ENCODE measurements around the gene RAD50. TPM values are rescaled to one million over a fixed set of nuclear protein-coding genes. Genes with fewer than 3 reads are reported as not detected.

The RAD50 gene
- total and polyA plus RNA-seq, 10 of the 15 experiments (the other 5 are each of a cell fraction or from before 2014, with no cell fraction given): 12.8 to 68.6 (median 47.0) TPM

DNA sequence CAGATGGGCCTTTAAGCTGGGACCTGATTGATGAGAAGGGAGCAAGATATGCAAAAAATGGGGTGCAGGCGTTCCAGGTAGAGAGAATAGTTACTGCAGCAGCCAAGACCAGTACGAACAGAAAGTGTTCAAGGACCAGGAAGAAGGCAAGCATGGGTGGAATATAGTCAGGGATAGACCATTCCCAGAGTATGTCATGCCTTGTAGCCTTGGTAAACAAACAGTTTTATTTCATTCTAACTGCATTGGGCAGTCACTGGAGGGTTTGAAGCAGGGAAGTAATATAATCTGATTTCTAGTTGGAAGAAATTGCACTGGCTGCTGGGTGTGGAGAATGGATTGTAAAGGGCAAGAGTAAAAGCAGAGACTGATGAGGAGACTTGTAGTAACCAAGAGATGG, 70.7 kb downstream of the RAD50 start:
- ChIA-PET POLR2A (no interaction called here), RAD21 (ENCODE audit: unreplicated experiment) (interaction anchor here (5.5 kb wide), 1 partner anchor 14 kb away, joined by 25 read pairs; no protein-coding TSS in a partner anchor), CTCF (no interaction called here), SMC1A (ENCODE audit: uncharacterized antibody, unreplicated experiment) (interaction anchor here (0.6 to 1.4 kb wide), 2 partner anchors 24 to 47 kb away, joined by 3 read pairs; partner anchors contain the start of gene IL4)
- Histone ChIP-seq H3K79me2 (ENCODE audit: control insufficient read depth, insufficient read depth, low read length) (no peaks in the 10 kb centered on the region; the same call in 1 of the 2 replicates), H3K4me1 (ENCODE audit: control insufficient read depth, insufficient read depth, low read length) (peaks cover 15% of the 10 kb centered on the region; the same call in 1 of the 2 replicates), H3K27ac (ENCODE audit: control insufficient read depth, insufficient read depth) (no peak overlapping the region), H3K9me3 (replicated peaks; ENCODE audit: control insufficient read depth, insufficient read depth, low read length) (no peaks in the 10 kb centered on the region), H3K9ac (ENCODE audit: control insufficient read depth, insufficient read depth, low read length) (no peak overlapping the region), H3K27me3 (replicated peaks in 1 of 2; ENCODE audit: control insufficient read depth in 2 of 2, insufficient read depth in 2 of 2, low read length in 1 of 2) (no peaks in the 10 kb centered on the region), H2AFZ (ENCODE audit: control insufficient read depth, low read depth, low read length) (no peak overlapping the region), H3K36me3 (ENCODE audit: control insufficient read depth in 2 of 2, insufficient read depth in 2 of 2, low read length in 1 of 2) (peaks cover 5 to 8% of the 10 kb centered on the region in 2 experiments), H3K4me2 (ENCODE audit: control insufficient read depth, insufficient read depth) (no peak overlapping the region), H4K20me1 (ENCODE audit: control insufficient read depth, insufficient read depth) (no peaks in the 10 kb centered on the region), H3K4me3 (no peak overlapping the region)
- in situ Hi-C loops (cut with MboI): no loop called here
- intact Hi-C loops (cut with micrococcal nuclease; ENCODE audit: unreplicated experiment): no loop called here
- no TSS peak for BruUV-seq (replicated peaks)
- no peak for FAIRE-seq
- 93% methylated on average over 2 of the region's 2 CpGs for WGBS (ENCODE audit: insufficient coverage, insufficient replicate concordance, low lambda C conversion rate, missing lambda C conversion rate)
- no peak for ATAC-seq
- TF ChIP-seq ASH2L (IDR thresholded peaks at IDR 0.05; ENCODE audit: borderline replicate concordance, low read depth): no peak
- no peak for TF ChIP-seq SPI1 (IDR thresholded peaks at IDR 0.05; ENCODE audit: borderline replicate concordance, insufficient read depth, low read depth, low read length)
- TF ChIP-seq PAX8 (IDR thresholded peaks at IDR 0.05): no peak
- TF ChIP-seq, protein P1, sequence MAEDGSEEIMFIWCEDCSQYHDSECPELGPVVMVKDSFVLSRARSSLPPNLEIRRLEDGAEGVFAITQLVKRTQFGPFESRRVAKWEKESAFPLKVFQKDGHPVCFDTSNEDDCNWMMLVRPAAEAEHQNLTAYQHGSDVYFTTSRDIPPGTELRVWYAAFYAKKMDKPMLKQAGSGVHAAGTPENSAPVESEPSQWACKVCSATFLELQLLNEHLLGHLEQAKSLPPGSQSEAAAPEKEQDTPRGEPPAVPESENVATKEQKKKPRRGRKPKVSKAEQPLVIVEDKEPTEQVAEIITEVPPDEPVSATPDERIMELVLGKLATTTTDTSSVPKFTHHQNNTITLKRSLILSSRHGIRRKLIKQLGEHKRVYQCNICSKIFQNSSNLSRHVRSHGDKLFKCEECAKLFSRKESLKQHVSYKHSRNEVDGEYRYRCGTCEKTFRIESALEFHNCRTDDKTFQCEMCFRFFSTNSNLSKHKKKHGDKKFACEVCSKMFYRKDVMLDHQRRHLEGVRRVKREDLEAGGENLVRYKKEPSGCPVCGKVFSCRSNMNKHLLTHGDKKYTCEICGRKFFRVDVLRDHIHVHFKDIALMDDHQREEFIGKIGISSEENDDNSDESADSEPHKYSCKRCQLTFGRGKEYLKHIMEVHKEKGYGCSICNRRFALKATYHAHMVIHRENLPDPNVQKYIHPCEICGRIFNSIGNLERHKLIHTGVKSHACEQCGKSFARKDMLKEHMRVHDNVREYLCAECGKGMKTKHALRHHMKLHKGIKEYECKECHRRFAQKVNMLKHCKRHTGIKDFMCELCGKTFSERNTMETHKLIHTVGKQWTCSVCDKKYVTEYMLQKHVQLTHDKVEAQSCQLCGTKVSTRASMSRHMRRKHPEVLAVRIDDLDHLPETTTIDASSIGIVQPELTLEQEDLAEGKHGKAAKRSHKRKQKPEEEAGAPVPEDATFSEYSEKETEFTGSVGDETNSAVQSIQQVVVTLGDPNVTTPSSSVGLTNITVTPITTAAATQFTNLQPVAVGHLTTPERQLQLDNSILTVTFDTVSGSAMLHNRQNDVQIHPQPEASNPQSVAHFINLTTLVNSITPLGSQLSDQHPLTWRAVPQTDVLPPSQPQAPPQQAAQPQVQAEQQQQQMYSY (CRISPR knock-in tag; IDR thresholded peaks at IDR 0.05): no peak
- TF ChIP-seq CHD2 (IDR thresholded peaks at IDR 0.05; ENCODE audit: borderline replicate concordance, low read depth, low read length): no peak
- no peak for TF ChIP-seq RAD21 (IDR thresholded peaks at IDR 0.05; ENCODE audit: insufficient read depth, low read depth, low read length)
- TF ChIP-seq, protein P2, sequence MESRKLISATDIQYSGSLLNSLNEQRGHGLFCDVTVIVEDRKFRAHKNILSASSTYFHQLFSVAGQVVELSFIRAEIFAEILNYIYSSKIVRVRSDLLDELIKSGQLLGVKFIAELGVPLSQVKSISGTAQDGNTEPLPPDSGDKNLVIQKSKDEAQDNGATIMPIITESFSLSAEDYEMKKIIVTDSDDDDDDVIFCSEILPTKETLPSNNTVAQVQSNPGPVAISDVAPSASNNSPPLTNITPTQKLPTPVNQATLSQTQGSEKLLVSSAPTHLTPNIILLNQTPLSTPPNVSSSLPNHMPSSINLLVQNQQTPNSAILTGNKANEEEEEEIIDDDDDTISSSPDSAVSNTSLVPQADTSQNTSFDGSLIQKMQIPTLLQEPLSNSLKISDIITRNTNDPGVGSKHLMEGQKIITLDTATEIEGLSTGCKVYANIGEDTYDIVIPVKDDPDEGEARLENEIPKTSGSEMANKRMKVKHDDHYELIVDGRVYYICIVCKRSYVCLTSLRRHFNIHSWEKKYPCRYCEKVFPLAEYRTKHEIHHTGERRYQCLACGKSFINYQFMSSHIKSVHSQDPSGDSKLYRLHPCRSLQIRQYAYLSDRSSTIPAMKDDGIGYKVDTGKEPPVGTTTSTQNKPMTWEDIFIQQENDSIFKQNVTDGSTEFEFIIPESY (IDR thresholded peaks at IDR 0.05): no peak
- TF ChIP-seq HDGF (IDR thresholded peaks at IDR 0.05): no peak
- TF ChIP-seq POU2F2 (IDR thresholded peaks at IDR 0.05; ENCODE audit: borderline replicate concordance, low read depth, low read length): no peak
- no peak for TF ChIP-seq RUNX3 (IDR thresholded peaks at IDR 0.05; ENCODE audit: low read length)
- TF ChIP-seq, protein P3, sequence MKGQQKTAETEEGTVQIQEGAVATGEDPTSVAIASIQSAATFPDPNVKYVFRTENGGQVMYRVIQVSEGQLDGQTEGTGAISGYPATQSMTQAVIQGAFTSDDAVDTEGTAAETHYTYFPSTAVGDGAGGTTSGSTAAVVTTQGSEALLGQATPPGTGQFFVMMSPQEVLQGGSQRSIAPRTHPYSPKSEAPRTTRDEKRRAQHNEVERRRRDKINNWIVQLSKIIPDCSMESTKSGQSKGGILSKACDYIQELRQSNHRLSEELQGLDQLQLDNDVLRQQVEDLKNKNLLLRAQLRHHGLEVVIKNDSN (IDR thresholded peaks at IDR 0.05; ENCODE audit: borderline replicate concordance, extremely low read length, insufficient read depth, low read depth, low read length): no peak
- DNase-seq (ENCODE audit: low read depth, low spot score): no peak

Data from GM12878 (cell line).